Loucy (cell line): Measurements from ENCODE around the gene TOX2.

Experiments
- H2AFZ ChIP-seq: fragments of 200-600 bp; sonication (generic); 2 replicates; pipeline ENCODE4 v1.6.0; 2016; ENCODE audit warnings: antibody characterized with exemption, mild to moderate bottlenecking, low read length, moderate library complexity
- H3F3A ChIP-seq: fragments of 200-600 bp; 2 replicates; pipeline ENCODE4 v1.6.0; 2016; ENCODE audit warnings: antibody characterized with exemption, low read depth, mild to moderate bottlenecking
- H3K27me3 ChIP-seq: fragments of 200-600 bp; sonication (generic); 2 replicates; pipeline ENCODE4 v1.6.1; 2014; ENCODE audit warnings: low read length, mild to moderate bottlenecking; ENCODE audit not compliant: insufficient read depth, poor library complexity, severe bottlenecking
- H3K36me3 ChIP-seq: fragments of 200-600 bp; sonication (generic); 2 replicates; pipeline ENCODE4 v1.6.1; 2016; ENCODE audit warnings: low read length; ENCODE audit not compliant: insufficient read depth
- H3K4me1 ChIP-seq: fragments of 200-600 bp; sonication (generic); 2 replicates; pipeline ENCODE4 v1.5.1; 2014; ENCODE audit warnings: low read length, mild to moderate bottlenecking; ENCODE audit not compliant: insufficient read depth, poor library complexity, severe bottlenecking
- H3K4me2 ChIP-seq: fragments of 200-600 bp; sonication (generic); 2 replicates; pipeline ENCODE4 v1.6.0; 2014; ENCODE audit warnings: antibody characterized with exemption, low read length, low read depth, mild to moderate bottlenecking; ENCODE audit not compliant: poor library complexity, severe bottlenecking
- H3K4me3 ChIP-seq: fragments of 200-600 bp; sonication (generic); 2 replicates; pipeline ENCODE4 v1.5.1; 2014; ENCODE audit warnings: low read length, mild to moderate bottlenecking, mixed read lengths; ENCODE audit not compliant: poor library complexity, severe bottlenecking
- H3K79me2 ChIP-seq: fragments of 200-600 bp; sonication (generic); 2 replicates; pipeline ENCODE4 v1.6.1; 2014; ENCODE audit warnings: low read length; ENCODE audit not compliant: insufficient read depth
- H3K9ac ChIP-seq: fragments of 200-600 bp; sonication (generic); 2 replicates; pipeline ENCODE4 v1.6.0; 2014; ENCODE audit warnings: mild to moderate bottlenecking, low read depth, low read length, moderate library complexity; ENCODE audit not compliant: poor library complexity, severe bottlenecking
- H3K9me2 ChIP-seq: fragments of 200-600 bp; sonication (generic); replicated peaks from 2 replicates; pipeline ENCODE4 v1.6.1; 2016; ENCODE audit warnings: low read depth, low read length, mixed read lengths
- H3K9me3 ChIP-seq: fragments of 200-600 bp; sonication (generic); 2 replicates; pipeline ENCODE4 v1.6.1; 2014; ENCODE audit warnings: mild to moderate bottlenecking, antibody characterized with exemption, low read length, low read depth; ENCODE audit not compliant: insufficient read depth
- H4K20me1 ChIP-seq: fragments of 200-600 bp; sonication (generic); 2 replicates; pipeline ENCODE4 v1.6.0; 2014; ENCODE audit warnings: antibody characterized with exemption, low read length, mild to moderate bottlenecking; ENCODE audit not compliant: insufficient read depth, poor library complexity, severe bottlenecking
- CTCF ChIP-seq: fragments of 200-600 bp; sonication (generic); conservative IDR thresholded peaks from 2 replicates; pipeline ENCODE4 v1.5.1; 2014; ENCODE audit warnings: mild to moderate bottlenecking, antibody characterized with exemption, low read length
- EZH2phosphoT487 ChIP-seq: fragments of 200-600 bp; IDR thresholded peaks from 2 replicates; pipeline ENCODE4 v1.6.1; 2018; ENCODE audit warnings: antibody characterized with exemption, mild to moderate bottlenecking, moderate library complexity, borderline replicate concordance

The TOX2 gene

GRCh38 chr20:44004306-44004915 lies 89.8 kb downstream of the TOX2 start:
- Histone ChIP-seq H3K9me2 (no peaks in the 10 kb centered on the region), H3K36me3 (no peaks in the 10 kb centered on the region), H3K9ac (no peak overlapping the region), H3K9me3 (no peaks in the 10 kb centered on the region), H3K4me3 (no peak overlapping the region), H4K20me1 (no peaks in the 10 kb centered on the region), H3K4me1 (peaks cover 22% of the 10 kb centered on the region), H3K79me2 (no peaks in the 10 kb centered on the region), H3K4me2 (no peak overlapping the region), H3F3A (0 out of 2 replicates have a peak, but pooled peaks cover 3% of the 10 kb centered on the region), H2AFZ (peak overlapping the region; percentile 67; the same call in 1 of the 2 replicates), H3K27me3 (no peaks in the 10 kb centered on the region)
- no peak for TF ChIP-seq EZH2phosphoT487
- peak; percentile 41 for TF ChIP-seq CTCF

GRCh38 chr20:44005661-44006060 lies 91.0 kb downstream of the TOX2 start:
- Histone ChIP-seq H3K4me3 (no peak overlapping the region), H3K36me3 (no peaks in the 10 kb centered on the region), H3K9me2 (no peaks in the 10 kb centered on the region), H3K9me3 (no peaks in the 10 kb centered on the region), H3K9ac (no peak overlapping the region), H4K20me1 (no peaks in the 10 kb centered on the region), H3K4me1 (peaks cover 35% of the 10 kb centered on the region), H3F3A (0 out of 2 replicates have a peak, but pooled peaks cover 3% of the 10 kb centered on the region), H3K4me2 (no peak overlapping the region), H3K27me3 (no peaks in the 10 kb centered on the region), H2AFZ (no peak overlapping the region), H3K79me2 (no peaks in the 10 kb centered on the region)
- TF ChIP-seq CTCF (no peak), EZH2phosphoT487 (no peak)

DNA sequence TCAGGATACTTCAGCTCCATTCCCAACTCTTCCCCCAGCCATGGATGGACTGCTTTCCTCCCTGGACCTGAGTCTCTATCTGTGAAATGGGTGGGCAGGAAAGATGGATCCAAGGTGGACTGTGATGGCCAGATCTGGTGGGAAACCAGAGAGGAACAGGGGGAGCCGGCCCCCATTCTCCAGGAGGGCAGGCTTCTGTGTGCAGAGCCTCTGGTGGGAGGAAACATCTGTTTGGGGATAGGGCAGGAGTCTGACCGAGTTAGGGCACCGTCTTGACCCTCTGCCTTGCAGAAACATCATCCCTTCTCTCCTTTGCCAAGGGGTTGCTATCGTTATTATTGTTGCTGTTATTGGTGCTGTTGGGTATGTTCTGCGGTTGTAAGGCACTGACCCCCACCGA lies 91.5 kb downstream of the TOX2 start:
- H3F3A ChIP-seq: 0 out of 2 replicates have a peak, but pooled peaks cover 3% of the 10 kb centered on the region
- H3K27me3 ChIP-seq: no peaks in the 10 kb centered on the region
- H2AFZ ChIP-seq: no peak overlapping the region
- no peak overlapping the region for H3K4me3 ChIP-seq
- H4K20me1 ChIP-seq: no peaks in the 10 kb centered on the region
- H3K36me3 ChIP-seq: no peaks in the 10 kb centered on the region
- no peaks in the 10 kb centered on the region for H3K9me2 ChIP-seq
- H3K4me2 ChIP-seq: no peak overlapping the region
- no peaks in the 10 kb centered on the region for H3K9me3 ChIP-seq
- peaks cover 40% of the 10 kb centered on the region for H3K4me1 ChIP-seq
- H3K79me2 ChIP-seq: no peaks in the 10 kb centered on the region
- TF ChIP-seq CTCF: no peak
- no peak for TF ChIP-seq EZH2phosphoT487
- no peak overlapping the region for H3K9ac ChIP-seq
